ENCODE measurements around the gene GPHN. TPM values are rescaled to one million over a fixed set of nuclear protein-coding genes. Genes with fewer than 3 reads are reported as not detected.
"Not testable (repeated sequence)": the region's sequence is repeated elsewhere in the genome, so short reads cannot be mapped to it uniquely, and the experiment has no call there.

Gene GPHN
- total and polyA plus RNA-seq, 2 of the 4 experiments (the other 2 are of a cell fraction): 8.0 to 8.1 TPM

GRCh38 chr14:66501592-66501991, 6.4 kb upstream of the GPHN start:
- no peak overlapping the region for H3K27ac ChIP-seq (ENCODE audit: insufficient read depth, low read length)
- H3K9ac ChIP-seq (ENCODE audit: low read depth, low read length): no peak overlapping the region
- no peak overlapping the region for H2BK20ac ChIP-seq (ENCODE audit: low read depth, low read length)
- intact Hi-C loops (cut with micrococcal nuclease) (loop anchor here (10.0 kb wide), 1 partner anchor 1337 kb away; no protein-coding TSS in a partner anchor), dilution Hi-C loops (cut with HindIII; ENCODE audit: low sequenced_read_pairs, unreplicated experiment) (no loop called here), in situ Hi-C loops (cut with MboI; ENCODE audit: low sequenced_read_pairs) (loop anchor here (25.0 kb wide), 1 partner anchor 786 kb away; no protein-coding TSS in a partner anchor)
- no peaks in the 10 kb centered on the region for H3K9me1 ChIP-seq (ENCODE audit: insufficient read depth, low read length)
- H3K4me3 ChIP-seq (ENCODE audit: insufficient read depth, low read depth, low read length): no peak overlapping the region
- H2AK9ac ChIP-seq (replicated peaks; ENCODE audit: low read depth, low read length, poor library complexity): no peak overlapping the region
- H2AFZ ChIP-seq (replicated peaks; ENCODE audit: low read length, poor library complexity): no peak overlapping the region
- no peak overlapping the region for H3K18ac ChIP-seq (ENCODE audit: low read depth, low read length)
- no TSS peak for BruUV-seq (replicated peaks)
- H4K8ac ChIP-seq (ENCODE audit: low read depth in 2 of 2, low read length in 2 of 2): no peak overlapping the region
- H3K4ac ChIP-seq (ENCODE audit: low read depth, low read length): no peak overlapping the region
- no peak overlapping the region for H3K14ac ChIP-seq (replicated peaks; ENCODE audit: low read depth, low read length)
- no peaks in the 10 kb centered on the region for H3K9me3 ChIP-seq (ENCODE audit: control insufficient read depth, insufficient read depth, low read length)
- H3K4me1 ChIP-seq (ENCODE audit: control insufficient read depth, insufficient read depth, low read length): peaks cover 2% of the 10 kb centered on the region; the same call in 1 of the 2 replicates
- ChIA-PET CTCF (no interaction called here), POLR2A (ENCODE audit: unreplicated experiment) (no interaction called here)
- no peaks in the 10 kb centered on the region for H3K79me1 ChIP-seq (ENCODE audit: low read depth in 1 of 2, low read length in 2 of 2)
- no peak overlapping the region for H2BK15ac ChIP-seq (ENCODE audit: low read depth, low read length)
- no peak overlapping the region for H2AK5ac ChIP-seq (ENCODE audit: low read depth, low read length)
- H3K23ac ChIP-seq (ENCODE audit: low read depth, low read length): no peak overlapping the region
- no peak overlapping the region for H4K91ac ChIP-seq (ENCODE audit: insufficient read depth, low read depth, low read length)
- H4K5ac ChIP-seq (ENCODE audit: low read depth, low read length): no peak overlapping the region
- WGBS, 2 experiments (ENCODE audit: extremely low coverage in 2 of 2, insufficient read length in 1 of 2): no CpG with 5 or more reads among the region's 4 CpGs
- H3K27me3 ChIP-seq (ENCODE audit: control insufficient read depth, insufficient read depth, low read length): no peaks in the 10 kb centered on the region
- TF ChIP-seq POLR2A (IDR thresholded peaks at IDR 0.05; ENCODE audit: low read depth, low read length): no peak
- TF ChIP-seq CEBPB (IDR thresholded peaks at IDR 0.05; ENCODE audit: low read depth, low read length): no peak
- H4K20me1 ChIP-seq (ENCODE audit: insufficient read depth, low read length): no peaks in the 10 kb centered on the region
- H3K36me3 ChIP-seq (ENCODE audit: control insufficient read depth, insufficient read depth, low read length): no peaks in the 10 kb centered on the region
- DNase-seq (no peak), ATAC-seq (ENCODE audit: low read depth) (no peak)
- H3K56ac ChIP-seq (ENCODE audit: extremely low read depth, insufficient read depth, low read length): no peak overlapping the region
- no peak overlapping the region for H3K4me2 ChIP-seq (ENCODE audit: low read depth, low read length)
- no peak overlapping the region for H2BK5ac ChIP-seq (ENCODE audit: low read depth, low read length, poor library complexity, severe bottlenecking)
- no peak overlapping the region for H2BK120ac ChIP-seq (ENCODE audit: low read depth, low read length)

DNA sequence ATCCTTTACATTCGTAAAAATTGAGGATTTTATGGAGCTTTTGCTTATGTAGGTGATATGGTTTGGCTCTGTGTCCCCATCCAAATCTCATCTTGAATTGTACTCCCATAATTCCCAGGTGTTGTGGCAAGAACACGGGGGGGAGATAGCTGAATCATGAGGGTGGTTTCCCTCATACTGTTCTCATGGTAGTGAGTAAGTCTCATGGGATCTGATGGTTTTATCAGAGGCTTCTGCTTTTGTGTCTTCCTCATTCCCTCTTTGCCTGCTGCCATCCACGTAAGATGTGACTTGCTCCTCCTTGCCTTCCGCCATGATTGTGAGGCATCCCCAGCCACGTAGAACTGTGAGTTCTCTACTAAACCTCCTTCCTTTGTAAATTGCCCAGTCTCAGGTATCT, 5.1 kb upstream of the GPHN start:
- H3K23ac ChIP-seq (ENCODE audit: low read depth, low read length); DNase-seq; H3K4me2 ChIP-seq (ENCODE audit: low read depth, low read length); H3K56ac ChIP-seq (ENCODE audit: extremely low read depth, insufficient read depth, low read length); H2BK15ac ChIP-seq (ENCODE audit: low read depth, low read length); H3K4me1 ChIP-seq (ENCODE audit: control insufficient read depth, insufficient read depth, low read length); H3K4me3 ChIP-seq (ENCODE audit: insufficient read depth, low read depth, low read length); H3K27me3 ChIP-seq (ENCODE audit: control insufficient read depth, insufficient read depth, low read length); H3K18ac ChIP-seq (ENCODE audit: low read depth, low read length); H4K8ac ChIP-seq (ENCODE audit: low read depth in 2 of 2, low read length in 2 of 2); H2BK120ac ChIP-seq (ENCODE audit: low read depth, low read length); H2AK9ac ChIP-seq (replicated peaks; ENCODE audit: low read depth, low read length, poor library complexity); CTCF ChIA-PET; dilution Hi-C loops (cut with HindIII; ENCODE audit: low sequenced_read_pairs, unreplicated experiment); H3K4ac ChIP-seq (ENCODE audit: low read depth, low read length); H3K36me3 ChIP-seq (ENCODE audit: control insufficient read depth, insufficient read depth, low read length); H2AK5ac ChIP-seq (ENCODE audit: low read depth, low read length); H3K9me1 ChIP-seq (ENCODE audit: insufficient read depth, low read length); H3K9ac ChIP-seq (ENCODE audit: low read depth, low read length); H3K27ac ChIP-seq (ENCODE audit: insufficient read depth, low read length); H4K5ac ChIP-seq (ENCODE audit: low read depth, low read length); H2AFZ ChIP-seq (replicated peaks; ENCODE audit: low read length, poor library complexity); H2BK5ac ChIP-seq (ENCODE audit: low read depth, low read length, poor library complexity, severe bottlenecking); H4K20me1 ChIP-seq (ENCODE audit: insufficient read depth, low read length); H2BK20ac ChIP-seq (ENCODE audit: low read depth, low read length); H3K79me1 ChIP-seq (ENCODE audit: low read depth in 1 of 2, low read length in 2 of 2); POLR2A ChIA-PET (ENCODE audit: unreplicated experiment); H3K9me3 ChIP-seq (ENCODE audit: control insufficient read depth, insufficient read depth, low read length); BruUV-seq (replicated peaks); H4K91ac ChIP-seq (ENCODE audit: insufficient read depth, low read depth, low read length); H3K14ac ChIP-seq (replicated peaks; ENCODE audit: low read depth, low read length); ATAC-seq (ENCODE audit: low read depth): not testable (repeated sequence)
- in situ Hi-C loops (cut with MboI; ENCODE audit: low sequenced_read_pairs): loop anchor here (25.0 kb wide), 1 partner anchor 784 kb away; no protein-coding TSS in a partner anchor
- intact Hi-C loops (cut with micrococcal nuclease): loop anchor here (10.0 kb wide), 1 partner anchor 1338 kb away; no protein-coding TSS in a partner anchor
- WGBS, 2 experiments (ENCODE audit: extremely low coverage in 2 of 2, insufficient read length in 1 of 2): 80% methylated on average over 1 of the region's 5 CpGs; no CpG with 5 or more reads in 1 of the 2 experiments
